H1 (cell line): Measurements from ENCODE around the gene ABI1. TPM values are rescaled to one million over a fixed set of nuclear protein-coding genes. Genes with fewer than 3 reads are reported as not detected.

Experiments
- SIRT6 ChIP-seq: IDR thresholded peaks from one replicate; pipeline ENCODE4 v1.7.1; 2012; ENCODE audit warnings: low read length, inconsistent platforms
- TAF7 ChIP-seq: optimal IDR thresholded peaks from 2 replicates; pipeline ENCODE3; 2011; ENCODE audit warnings: low read depth, mild to moderate bottlenecking, inconsistent platforms, low read length, moderate library complexity, borderline replicate concordance
- TBP ChIP-seq: IDR thresholded peaks from 2 replicates; pipeline ENCODE4 v1.6.1; 2011; ENCODE audit warnings: low read depth, low read length, improper control_type of control experiment
- polyA plus RNA-seq, 7 experiments: library from polyadenylated mRNA; depleted of rRNA in 3 of 7; stranded (reverse) in 5 of 7; unstranded in 2 of 7; fragments of >200 nt in 5 of 7; fragments of 200-250 nt in 2 of 7; gene quantifications; 1 replicate in 5 of 7; 2 replicates in 1 of 7; 4 replicates in 1 of 7; pipeline versions ENCODE4 v1.2.1 to v1.2.3, GENCODE V29; 2011 to 2013; ENCODE audit warnings: missing spikeins in 2 of 7, mixed read lengths in 2 of 7
- total RNA-seq: library from RNA; stranded (reverse); fragmentation: NEBNext Ultra II Directional; extraction: Animal tissue kit (Norgen Biotek cat#: 25700); gene quantifications from 2 replicates; pipeline ENCODE4 v1.2.1, GENCODE V29; 2021

The ABI1 gene
- total and polyA plus RNA-seq, 2 of the 8 experiments (the other 6 are each of a cell fraction or from before 2014, with no cell fraction given): 35.4 to 37.0 TPM

GRCh38 chr10:26832960-26833359 is 27.8 kb downstream of the ABI1 start (continued):
- TF ChIP-seq SIRT6 (no peak), TBP (no peak), TAF7 (no peak)
